Measurements from ENCODE around the gene CNTNAP2. TPM values are rescaled to one million over a fixed set of nuclear protein-coding genes. Genes with fewer than 3 reads are reported as not detected.
"Not testable (repeated sequence)": the region's sequence is repeated elsewhere in the genome, so short reads cannot be mapped to it uniquely, and the experiment has no call there.

CNTNAP2 gene
- polyA plus RNA-seq, 10 donors = 5.6 to 19.6 (median 11.4) TPM

- no peak for DNase-seq
Observed at GRCh38 chr7:147541261-147541660, 1424.7 kb downstream of the CNTNAP2 start.

- no peak for DNase-seq
Observed at GRCh38 chr7:147547252-147547897, 1430.8 kb downstream of the CNTNAP2 start.

GRCh38 chr7:147556317-147556716, 1439.7 kb downstream of the CNTNAP2 start:
- no peak for DNase-seq

DNA sequence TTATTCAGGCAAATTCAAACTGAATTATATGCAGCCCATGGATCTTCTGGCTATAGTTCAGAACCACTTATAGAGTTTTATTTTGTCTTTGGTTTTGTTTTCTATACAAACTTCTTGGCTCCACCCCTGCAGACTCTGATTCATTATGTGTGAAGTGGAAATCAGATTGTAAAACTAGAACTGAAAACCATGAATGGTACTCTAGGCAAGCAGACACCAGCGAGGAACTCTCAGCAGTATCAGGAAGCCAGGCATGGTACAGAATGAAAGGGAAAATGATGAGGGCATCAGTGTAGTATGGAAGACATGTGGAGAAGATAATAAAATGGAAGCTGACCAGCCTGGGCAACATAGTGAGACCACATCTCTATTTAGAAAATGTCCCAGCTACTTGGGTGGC, 1447.1 kb downstream of the CNTNAP2 start:
- no peak for DNase-seq

GRCh38 chr7:147564786-147565476, 1448.3 kb downstream of the CNTNAP2 start:
- DNase-seq = no peak

- no peak for DNase-seq
Observed at GRCh38 chr7:147567043-147567442, 1450.4 kb downstream of the CNTNAP2 start.

DNA sequence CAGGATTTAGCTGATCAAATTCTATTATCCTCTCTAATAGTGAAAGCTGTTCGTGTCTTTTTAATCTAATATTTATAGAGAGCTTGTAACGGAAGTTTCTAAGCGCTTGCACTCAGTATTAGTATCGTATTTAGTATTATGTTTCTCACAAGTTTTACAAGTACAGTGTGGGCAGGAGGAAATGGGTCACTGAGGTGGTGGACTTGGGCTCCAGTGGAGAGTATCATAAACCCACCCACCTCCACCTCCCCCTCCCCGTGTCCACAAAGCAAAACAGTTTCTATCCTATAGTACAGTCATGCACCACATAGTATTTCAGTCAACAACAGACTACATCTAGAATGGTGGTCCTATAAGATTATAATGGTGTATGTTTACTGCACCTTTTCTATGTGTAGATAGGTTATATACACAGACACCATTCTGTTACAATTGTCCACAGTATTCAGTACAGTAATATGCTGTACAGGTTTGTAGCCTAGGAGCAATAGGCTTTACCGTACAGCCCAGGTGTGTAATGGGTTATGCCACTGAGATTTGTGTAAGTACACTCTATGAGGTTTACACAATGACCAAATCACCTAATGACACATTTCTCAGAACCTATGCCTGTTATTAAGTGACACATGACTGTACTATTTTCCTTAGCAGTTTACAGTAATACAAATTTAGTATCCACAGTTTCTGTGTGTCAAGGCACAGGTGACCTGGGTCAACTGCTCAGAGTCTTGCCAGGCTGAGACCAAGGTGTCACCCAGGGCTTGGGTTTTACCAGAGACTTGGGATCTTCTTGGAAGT, 1452.7 kb downstream of the CNTNAP2 start:
- DNase-seq = no peak

GRCh38 chr7:147570390-147570789, 1453.8 kb downstream of the CNTNAP2 start:
- no peak for DNase-seq

DNA sequence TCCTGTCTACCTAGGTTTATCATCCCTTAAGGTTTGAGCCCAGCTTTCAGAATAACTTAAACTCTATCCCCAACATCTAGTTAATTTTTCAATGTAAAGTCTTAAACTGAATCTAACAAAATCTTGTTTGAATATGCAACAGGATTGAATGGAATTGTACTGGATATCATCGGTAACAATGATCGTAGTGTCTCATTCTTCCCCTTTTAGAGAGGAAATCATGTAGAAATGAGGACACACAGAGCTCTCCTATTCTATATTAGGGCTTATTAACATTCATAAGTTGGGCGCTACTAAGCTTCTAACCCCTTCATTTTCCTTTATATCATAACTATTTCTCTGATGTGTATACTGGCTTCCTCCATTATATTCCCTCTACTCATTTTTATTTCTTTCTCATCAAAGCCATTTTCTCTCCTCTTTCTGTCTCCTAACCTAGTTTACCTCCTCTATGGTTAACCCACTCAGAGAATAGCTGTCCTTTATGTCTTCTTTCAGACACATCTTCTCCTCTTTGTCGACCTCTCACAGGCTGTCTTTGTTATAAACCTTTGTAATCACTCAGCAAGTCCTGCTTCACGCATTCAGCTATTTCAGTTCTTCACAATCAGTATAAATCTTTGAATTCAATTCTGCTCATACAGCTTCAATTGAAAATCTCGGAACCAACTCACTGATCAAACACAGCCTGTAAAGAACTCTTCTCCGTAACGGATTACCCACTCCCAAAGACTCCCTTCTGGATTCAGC, 1455.0 kb downstream of the CNTNAP2 start:
- no peak for DNase-seq

- no peak for DNase-seq
Observed at GRCh38 chr7:147578196-147578595, 1461.6 kb downstream of the CNTNAP2 start.

- no peak for DNase-seq
Observed at GRCh38 chr7:147579148-147579547, 1462.5 kb downstream of the CNTNAP2 start.

- no peak for DNase-seq
Observed at GRCh38 chr7:147584771-147585193, 1468.2 kb downstream of the CNTNAP2 start.

DNA sequence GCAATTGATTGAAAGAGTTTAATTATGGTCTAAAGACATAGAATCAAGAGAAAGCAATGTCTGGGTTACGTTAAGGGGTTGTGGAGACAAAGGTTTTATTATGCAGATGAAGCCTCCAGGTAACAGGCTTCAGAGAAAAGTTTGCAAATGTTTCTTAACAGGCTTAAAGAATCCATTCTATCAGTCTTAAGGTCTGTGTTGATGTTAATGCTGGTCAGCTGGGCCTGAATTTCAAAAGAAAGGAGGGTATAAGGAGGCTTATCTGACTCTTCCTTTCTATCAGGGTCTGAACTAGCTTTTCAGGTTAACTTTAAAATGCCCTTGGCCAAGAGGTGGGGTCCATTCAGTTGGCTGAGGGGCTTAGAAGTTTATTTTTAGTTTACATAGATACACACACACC, 1469.5 kb downstream of the CNTNAP2 start:
- no peak for DNase-seq

DNA sequence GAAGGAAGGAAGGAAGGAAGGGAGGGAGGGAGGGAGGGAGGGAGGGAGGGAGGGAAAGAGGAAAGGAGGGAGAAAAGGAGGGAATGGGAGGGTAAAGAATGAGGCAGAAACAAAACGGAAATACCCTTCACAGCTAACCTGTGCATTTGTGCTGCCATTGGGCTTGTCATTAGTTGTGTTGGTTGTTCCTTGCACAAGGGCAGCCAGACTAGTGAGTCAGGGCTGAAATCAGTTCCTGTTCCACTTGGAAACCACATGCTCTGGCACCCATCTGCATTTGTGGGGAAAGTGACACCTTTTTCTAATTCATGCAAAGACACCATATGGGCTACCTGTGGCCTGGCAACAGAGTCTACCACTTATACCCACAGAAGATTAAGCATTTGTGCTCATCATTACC, 1469.9 kb downstream of the CNTNAP2 start:
- DNase-seq = no peak

GRCh38 chr7:147593271-147594057, 1476.9 kb downstream of the CNTNAP2 start:
- no peak for DNase-seq

- DNase-seq = no peak
Observed at GRCh38 chr7:147595042-147595441, 1478.4 kb downstream of the CNTNAP2 start.

GRCh38 chr7:147598687-147599086, 1482.1 kb downstream of the CNTNAP2 start:
- not testable (repeated sequence) for DNase-seq

DNA sequence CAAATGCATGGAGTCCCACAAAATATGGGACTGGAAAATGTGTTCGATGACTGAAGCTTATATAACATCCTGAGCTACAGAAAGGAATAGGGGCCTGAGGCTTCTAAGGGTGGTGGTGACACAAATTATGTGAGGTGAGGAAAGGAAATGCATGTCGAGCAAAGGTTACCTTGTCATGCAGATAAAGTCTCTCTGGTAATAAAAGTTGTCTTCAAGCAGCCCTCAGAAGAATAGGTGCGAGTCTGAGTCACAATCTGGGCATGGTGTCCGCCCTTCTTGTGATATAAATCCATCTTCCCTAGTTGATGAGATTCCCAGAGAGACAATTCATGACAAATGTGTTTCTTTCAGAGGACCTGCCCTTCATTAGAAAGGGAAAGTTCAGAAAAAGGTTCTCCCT, 1488.7 kb downstream of the CNTNAP2 start:
- DNase-seq = no peak

DNA sequence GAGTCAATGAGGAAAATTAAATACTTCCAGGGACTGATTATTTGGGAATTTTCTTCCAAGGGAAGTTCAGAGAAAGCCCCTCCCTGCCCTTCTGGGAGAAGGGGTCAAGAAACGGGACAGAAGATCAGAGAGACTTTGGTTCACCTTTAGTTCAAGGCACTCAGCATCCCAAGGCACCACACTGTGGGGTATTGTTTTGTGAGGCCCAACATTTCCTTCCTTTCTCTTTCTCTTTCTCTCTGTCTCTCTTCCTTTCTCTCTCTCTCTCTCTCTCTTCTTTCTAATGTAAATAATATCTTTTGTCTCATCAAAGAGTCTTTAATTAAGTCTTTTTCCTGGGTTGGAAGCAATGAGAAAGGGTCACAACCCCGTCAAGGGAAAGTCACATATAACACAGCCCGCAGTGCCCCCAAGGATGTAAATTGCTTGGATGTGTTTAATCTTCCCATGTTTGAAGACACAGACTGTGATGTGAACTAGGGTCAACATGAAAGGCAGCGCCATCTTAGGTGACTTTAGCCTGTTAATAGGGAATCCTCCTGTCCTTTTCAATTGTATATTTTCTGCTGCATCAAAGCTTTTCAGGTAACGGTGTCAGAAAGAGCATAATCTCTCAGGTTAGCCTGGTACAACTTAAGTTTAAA, 1490.7 kb downstream of the CNTNAP2 start:
- DNase-seq = no peak

GRCh38 chr7:147611431-147611830, 1494.8 kb downstream of the CNTNAP2 start:
- no peak for DNase-seq

DNA sequence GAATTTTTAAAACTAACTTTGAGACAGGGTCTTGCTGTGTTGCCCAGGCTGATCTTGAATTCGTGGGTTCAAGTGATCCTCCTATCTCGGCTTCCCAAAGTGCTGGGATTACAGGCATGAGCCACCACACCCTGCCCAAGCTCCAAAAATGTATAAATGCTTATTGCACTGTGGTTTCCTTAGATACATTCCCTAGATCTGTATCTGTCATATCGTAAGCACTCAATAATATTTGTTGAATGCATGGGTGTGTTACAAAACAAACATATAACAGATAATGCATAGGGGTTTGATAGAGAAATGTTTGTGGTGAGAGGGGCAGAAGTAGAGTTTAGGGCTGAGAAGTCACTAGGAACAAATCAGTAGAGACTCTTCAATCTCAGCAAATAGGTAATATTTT, 1518.7 kb downstream of the CNTNAP2 start:
- no peak for DNase-seq
